OCI-LY1 (cell line): ENCODE results near the gene FBXO34.
"Not testable (repeated sequence)": the region's sequence is repeated elsewhere in the genome, so short reads cannot be mapped to it uniquely, and the experiment has no call there.

Experiments used
- H2AFZ ChIP-seq: fragments of 200-600 bp; sonication (generic), shearing (Covaris generic); 2 replicates; pipeline ENCODE4 v1.6.0; 2014; ENCODE audit warnings: antibody characterized with exemption, mild to moderate bottlenecking, low read length
- H3F3A ChIP-seq: fragments of 200-600 bp; sonication (generic), shearing (Covaris generic); 2 replicates; pipeline ENCODE4 v1.6.0; 2014; ENCODE audit warnings: mild to moderate bottlenecking, antibody characterized with exemption, low read length, moderate library complexity; ENCODE audit not compliant: insufficient read depth
- H3K27ac ChIP-seq: fragments of 200-600 bp; sonication (generic); 2 replicates; pipeline ENCODE4 v1.5.1; 2014; ENCODE audit warnings: low read length, mixed run types, mild to moderate bottlenecking, low read depth; ENCODE audit not compliant: poor library complexity, severe bottlenecking
- H3K27me3 ChIP-seq: fragments of 200-600 bp; sonication (generic); 2 replicates; pipeline ENCODE4 v1.6.0; 2014; ENCODE audit warnings: antibody characterized with exemption, mild to moderate bottlenecking, low read length, moderate library complexity; ENCODE audit not compliant: insufficient read depth
- H3K36me3 ChIP-seq: fragments of 200-600 bp; sonication (generic); 2 replicates; pipeline ENCODE4 v1.6.1; 2014; ENCODE audit warnings: mild to moderate bottlenecking, antibody characterized with exemption, low read length, moderate library complexity, mixed read lengths; ENCODE audit not compliant: insufficient read depth
- H3K4me1 ChIP-seq: fragments of 200-600 bp; sonication (generic); 2 replicates; pipeline ENCODE4 v1.5.1; 2014; ENCODE audit warnings: mild to moderate bottlenecking, low read length, moderate library complexity; ENCODE audit not compliant: insufficient read depth, severe bottlenecking
- H3K4me2 ChIP-seq: fragments of 200-600 bp; sonication (generic), shearing (Covaris generic); 2 replicates; pipeline ENCODE4 v1.6.1; 2014; ENCODE audit warnings: low read length
- H3K4me3 ChIP-seq: fragments of 200-600 bp; sonication (generic); 2 replicates; pipeline ENCODE4 v1.5.1; 2014; ENCODE audit warnings: low read length, low read depth, mild to moderate bottlenecking, mixed read lengths; ENCODE audit not compliant: poor library complexity, severe bottlenecking
- H3K79me2 ChIP-seq: fragments of 200-600 bp; shearing (Covaris generic); 2 replicates; pipeline ENCODE4 v1.6.1; 2016; ENCODE audit warnings: mixed run types, low read length, mixed read lengths; ENCODE audit not compliant: insufficient read depth
- H3K9ac ChIP-seq: fragments of 200-600 bp; sonication (generic), shearing (Covaris generic); 2 replicates; pipeline ENCODE4 v1.6.1; 2014; ENCODE audit warnings: mild to moderate bottlenecking, low read length, mixed read lengths
- H3K9me2 ChIP-seq: fragments of 200-600 bp; sonication (generic), shearing (Covaris generic); 2 replicates; pipeline ENCODE4 v1.6.1; 2014; ENCODE audit warnings: low read depth, mild to moderate bottlenecking, low read length, mixed read lengths
- H3K9me3 ChIP-seq: fragments of 200-600 bp; shearing (Covaris generic); 2 replicates; pipeline ENCODE4 v1.6.1; 2014; ENCODE audit warnings: low read length, mixed read lengths
- H4K20me1 ChIP-seq: fragments of 200-600 bp; sonication (generic), shearing (Covaris generic); 2 replicates; pipeline ENCODE4 v1.6.0; 2016; ENCODE audit warnings: mild to moderate bottlenecking, low read length; ENCODE audit not compliant: insufficient read depth
- EZH2 ChIP-seq: fragments of 200-600 bp; sonication (generic), shearing (Covaris generic); IDR thresholded peaks from 2 replicates; pipeline ENCODE4 v1.8.0; 2017; ENCODE audit warnings: borderline replicate concordance, mixed run types, mild to moderate bottlenecking, antibody characterized with exemption, low read length, moderate library complexity, mixed read lengths
- TF ChIP-seq, protein P1 (sequence below): fragments of 200-600 bp; sonication (generic), shearing (Covaris generic); IDR thresholded peaks from 2 replicates; pipeline ENCODE4 v1.5.1; 2017; ENCODE audit warnings: mild to moderate bottlenecking, antibody characterized with exemption, low read length, moderate library complexity, mixed read lengths

The FBXO34 gene

DNA sequence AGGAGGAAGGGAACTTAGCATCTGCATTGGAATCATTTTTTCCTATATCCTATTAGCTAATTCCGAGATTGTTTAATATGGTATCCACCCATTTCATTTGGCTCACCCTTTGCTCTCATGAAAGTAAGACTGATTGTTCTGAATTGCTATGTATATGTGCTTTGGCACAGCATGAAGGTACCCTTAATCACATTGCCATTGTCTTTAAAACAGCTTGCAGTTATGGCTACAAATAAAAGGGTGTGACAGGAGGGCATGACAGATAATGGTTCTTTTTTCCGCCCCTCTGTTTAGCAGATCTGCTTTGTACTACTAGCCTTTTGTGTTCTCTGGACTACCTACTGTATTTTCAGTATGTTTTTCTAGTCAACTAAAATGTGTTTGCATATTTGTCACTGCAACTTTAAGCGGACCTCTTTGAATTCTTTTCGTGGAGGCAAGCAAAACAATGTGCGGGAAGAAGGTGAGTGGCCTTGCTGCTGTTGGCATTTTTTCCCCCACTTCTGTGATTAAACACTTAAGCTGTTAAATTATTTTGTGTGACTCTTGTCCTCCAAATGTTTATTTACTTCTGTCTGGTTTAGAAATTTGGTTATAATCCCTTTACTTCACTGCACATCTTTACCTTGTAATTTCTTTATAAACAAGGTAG, 35.8 kb downstream of the FBXO34 start:
- peaks cover 40% of the 10 kb centered on the region for H3K79me2 ChIP-seq
- H3K36me3 ChIP-seq = 0 out of 2 replicates have a peak, but pooled peaks cover 12% of the 10 kb centered on the region
- H3K9ac ChIP-seq = no peak overlapping the region
- no peak overlapping the region for H3K4me2 ChIP-seq
- H3K4me1 ChIP-seq = peaks cover 12% of the 10 kb centered on the region
- H4K20me1 ChIP-seq = no peaks in the 10 kb centered on the region
- H3K27ac ChIP-seq = no peak overlapping the region
- H3K9me2 ChIP-seq = no peaks in the 10 kb centered on the region
- no peaks in the 10 kb centered on the region for H3F3A ChIP-seq
- H3K27me3 ChIP-seq = no peaks in the 10 kb centered on the region
- H3K4me3 ChIP-seq = no peak overlapping the region
- no peak for TF ChIP-seq EZH2
- TF ChIP-seq, protein P1, sequence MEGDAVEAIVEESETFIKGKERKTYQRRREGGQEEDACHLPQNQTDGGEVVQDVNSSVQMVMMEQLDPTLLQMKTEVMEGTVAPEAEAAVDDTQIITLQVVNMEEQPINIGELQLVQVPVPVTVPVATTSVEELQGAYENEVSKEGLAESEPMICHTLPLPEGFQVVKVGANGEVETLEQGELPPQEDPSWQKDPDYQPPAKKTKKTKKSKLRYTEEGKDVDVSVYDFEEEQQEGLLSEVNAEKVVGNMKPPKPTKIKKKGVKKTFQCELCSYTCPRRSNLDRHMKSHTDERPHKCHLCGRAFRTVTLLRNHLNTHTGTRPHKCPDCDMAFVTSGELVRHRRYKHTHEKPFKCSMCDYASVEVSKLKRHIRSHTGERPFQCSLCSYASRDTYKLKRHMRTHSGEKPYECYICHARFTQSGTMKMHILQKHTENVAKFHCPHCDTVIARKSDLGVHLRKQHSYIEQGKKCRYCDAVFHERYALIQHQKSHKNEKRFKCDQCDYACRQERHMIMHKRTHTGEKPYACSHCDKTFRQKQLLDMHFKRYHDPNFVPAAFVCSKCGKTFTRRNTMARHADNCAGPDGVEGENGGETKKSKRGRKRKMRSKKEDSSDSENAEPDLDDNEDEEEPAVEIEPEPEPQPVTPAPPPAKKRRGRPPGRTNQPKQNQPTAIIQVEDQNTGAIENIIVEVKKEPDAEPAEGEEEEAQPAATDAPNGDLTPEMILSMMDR = no peak
- peaks cover 12% of the 10 kb centered on the region; the same call in 1 of the 2 replicates for H3K9me3 ChIP-seq
- no peak overlapping the region for H2AFZ ChIP-seq

DNA sequence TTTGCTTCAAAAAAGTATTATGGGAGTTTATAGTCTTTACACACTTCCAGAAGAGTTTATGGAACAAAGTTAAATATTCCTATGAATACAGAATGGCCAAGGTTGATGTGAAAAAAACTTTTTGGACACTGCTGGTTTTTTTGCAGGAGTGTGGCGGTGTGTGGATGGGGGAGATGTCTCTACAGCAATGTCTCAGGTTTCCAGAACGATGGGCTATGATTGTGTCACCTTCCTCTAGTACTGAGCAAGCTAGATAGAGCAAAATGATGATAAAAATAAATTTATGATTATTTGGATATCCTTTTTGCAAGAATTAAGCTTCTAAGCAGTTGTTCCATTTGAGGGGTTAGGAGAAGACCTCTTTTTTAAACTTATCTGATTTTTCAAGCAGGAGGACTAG, 37.9 kb downstream of the FBXO34 start:
- Histone ChIP-seq H4K20me1 (no peaks in the 10 kb centered on the region), H2AFZ (no peak overlapping the region), H3K27ac (no peak overlapping the region), H3K36me3 (peaks cover 21% of the 10 kb centered on the region; the same call in 1 of the 2 replicates), H3K27me3 (no peaks in the 10 kb centered on the region), H3K9ac (no peak overlapping the region), H3F3A (no peaks in the 10 kb centered on the region), H3K4me3 (no peak overlapping the region), H3K9me2 (no peaks in the 10 kb centered on the region), H3K79me2 (peaks cover 28% of the 10 kb centered on the region), H3K9me3 (peaks cover 22% of the 10 kb centered on the region; the same call in 1 of the 2 replicates), H3K4me2 (no peak overlapping the region), H3K4me1 (no peaks in the 10 kb centered on the region)
- TF ChIP-seq, protein P1 = no peak
- no peak for TF ChIP-seq EZH2

DNA sequence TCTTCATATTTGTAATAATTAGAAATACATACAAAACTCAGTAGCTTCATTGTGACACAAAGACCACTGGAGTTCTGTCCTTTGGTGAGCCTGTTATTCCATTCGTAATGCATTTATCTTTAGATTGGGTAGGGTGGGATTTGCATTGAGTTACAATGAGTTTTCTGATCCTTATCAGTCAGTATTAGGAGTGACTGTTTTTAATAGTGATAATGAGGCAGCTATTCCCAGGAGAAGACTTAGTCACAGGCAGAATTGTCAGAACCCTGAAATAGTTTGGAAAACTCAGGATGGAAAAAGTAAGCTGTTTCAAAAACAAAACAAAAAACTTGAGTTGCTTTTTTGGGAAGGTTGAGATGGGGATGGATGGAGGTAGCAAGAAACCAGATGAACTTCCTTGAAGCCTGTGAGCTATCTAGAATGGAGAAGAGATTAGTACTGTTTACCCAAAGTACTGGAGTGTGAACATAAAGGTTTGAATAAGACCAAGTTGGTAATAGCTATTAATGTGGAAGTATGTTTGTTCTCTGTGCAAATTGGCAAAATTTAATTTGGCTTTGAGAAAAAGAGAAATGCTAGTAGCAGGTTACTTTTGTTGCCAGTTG, 38.6 kb downstream of the FBXO34 start:
- H2AFZ ChIP-seq = no peak overlapping the region
- no peaks in the 10 kb centered on the region for H3K9me2 ChIP-seq
- no peak overlapping the region for H3K27ac ChIP-seq
- no peaks in the 10 kb centered on the region for H3F3A ChIP-seq
- TF ChIP-seq EZH2 = no peak
- TF ChIP-seq, protein P1 = no peak
- no peak overlapping the region for H3K4me2 ChIP-seq
- no peaks in the 10 kb centered on the region for H4K20me1 ChIP-seq
- no peaks in the 10 kb centered on the region for H3K27me3 ChIP-seq
- no peak overlapping the region for H3K9ac ChIP-seq
- peaks cover 22% of the 10 kb centered on the region for H3K9me3 ChIP-seq
- no peak overlapping the region for H3K4me3 ChIP-seq
- H3K4me1 ChIP-seq = no peaks in the 10 kb centered on the region
- H3K79me2 ChIP-seq = peaks cover 22% of the 10 kb centered on the region
- H3K36me3 ChIP-seq = peaks cover 23% of the 10 kb centered on the region; the same call in 1 of the 2 replicates

DNA sequence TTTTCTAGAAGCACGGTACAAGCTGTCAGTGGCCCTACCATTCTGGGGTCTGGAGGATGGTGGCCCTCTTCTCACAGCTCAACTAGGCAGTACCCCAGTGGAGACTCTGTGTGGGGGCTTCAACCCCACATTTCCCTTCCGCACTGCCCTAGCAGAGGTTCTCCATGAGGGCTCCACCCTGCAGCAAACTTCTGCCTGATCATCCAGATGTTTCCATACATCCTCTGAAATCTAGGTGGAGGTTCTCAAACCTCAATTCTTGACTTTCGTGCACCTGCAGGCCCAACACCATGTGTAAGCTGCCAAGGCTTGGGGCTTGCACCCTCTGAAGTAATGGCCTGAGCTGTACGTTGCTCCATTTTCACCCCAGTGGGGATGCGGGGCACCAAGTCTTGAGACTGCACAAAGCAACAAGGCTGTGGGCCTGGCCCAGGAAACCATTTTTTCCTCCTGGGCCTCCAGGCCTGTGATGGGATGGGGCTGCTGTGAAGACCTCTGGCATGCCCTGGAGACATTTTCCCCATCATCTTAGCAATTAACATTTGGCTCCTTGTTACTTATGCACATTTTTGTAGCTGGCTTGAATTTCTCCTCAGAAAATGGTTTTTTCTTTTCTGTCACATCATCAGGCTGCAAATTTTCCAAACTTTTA, 41.3 kb downstream of the FBXO34 start:
- not testable (repeated sequence) for H3K9me2 ChIP-seq, H3F3A ChIP-seq, H4K20me1 ChIP-seq, H3K27me3 ChIP-seq, H2AFZ ChIP-seq, H3K4me3 ChIP-seq, H3K79me2 ChIP-seq, H3K9ac ChIP-seq, H3K4me2 ChIP-seq, H3K27ac ChIP-seq, H3K4me1 ChIP-seq
- Histone ChIP-seq H3K9me3 (peaks cover 31% of the 10 kb centered on the region), H3K36me3 (peaks cover 45% of the 10 kb centered on the region)
